GM19452 (cell line): Measurements from ENCODE around the gene PRICKLE2.

ENCODE experiments used
- ATAC-seq: cut with Tn5 transposase; IDR thresholded peaks from one replicate; pipeline ENCODE4 v1.9.1; 2021; ENCODE audit not compliant: unreplicated experiment

PRICKLE2 gene, protein sequence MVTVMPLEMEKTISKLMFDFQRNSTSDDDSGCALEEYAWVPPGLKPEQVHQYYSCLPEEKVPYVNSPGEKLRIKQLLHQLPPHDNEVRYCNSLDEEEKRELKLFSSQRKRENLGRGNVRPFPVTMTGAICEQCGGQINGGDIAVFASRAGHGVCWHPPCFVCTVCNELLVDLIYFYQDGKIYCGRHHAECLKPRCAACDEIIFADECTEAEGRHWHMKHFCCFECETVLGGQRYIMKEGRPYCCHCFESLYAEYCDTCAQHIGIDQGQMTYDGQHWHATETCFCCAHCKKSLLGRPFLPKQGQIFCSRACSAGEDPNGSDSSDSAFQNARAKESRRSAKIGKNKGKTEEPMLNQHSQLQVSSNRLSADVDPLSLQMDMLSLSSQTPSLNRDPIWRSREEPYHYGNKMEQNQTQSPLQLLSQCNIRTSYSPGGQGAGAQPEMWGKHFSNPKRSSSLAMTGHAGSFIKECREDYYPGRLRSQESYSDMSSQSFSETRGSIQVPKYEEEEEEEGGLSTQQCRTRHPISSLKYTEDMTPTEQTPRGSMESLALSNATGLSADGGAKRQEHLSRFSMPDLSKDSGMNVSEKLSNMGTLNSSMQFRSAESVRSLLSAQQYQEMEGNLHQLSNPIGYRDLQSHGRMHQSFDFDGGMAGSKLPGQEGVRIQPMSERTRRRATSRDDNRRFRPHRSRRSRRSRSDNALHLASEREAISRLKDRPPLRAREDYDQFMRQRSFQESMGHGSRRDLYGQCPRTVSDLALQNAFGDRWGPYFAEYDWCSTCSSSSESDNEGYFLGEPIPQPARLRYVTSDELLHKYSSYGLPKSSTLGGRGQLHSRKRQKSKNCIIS

DNA sequence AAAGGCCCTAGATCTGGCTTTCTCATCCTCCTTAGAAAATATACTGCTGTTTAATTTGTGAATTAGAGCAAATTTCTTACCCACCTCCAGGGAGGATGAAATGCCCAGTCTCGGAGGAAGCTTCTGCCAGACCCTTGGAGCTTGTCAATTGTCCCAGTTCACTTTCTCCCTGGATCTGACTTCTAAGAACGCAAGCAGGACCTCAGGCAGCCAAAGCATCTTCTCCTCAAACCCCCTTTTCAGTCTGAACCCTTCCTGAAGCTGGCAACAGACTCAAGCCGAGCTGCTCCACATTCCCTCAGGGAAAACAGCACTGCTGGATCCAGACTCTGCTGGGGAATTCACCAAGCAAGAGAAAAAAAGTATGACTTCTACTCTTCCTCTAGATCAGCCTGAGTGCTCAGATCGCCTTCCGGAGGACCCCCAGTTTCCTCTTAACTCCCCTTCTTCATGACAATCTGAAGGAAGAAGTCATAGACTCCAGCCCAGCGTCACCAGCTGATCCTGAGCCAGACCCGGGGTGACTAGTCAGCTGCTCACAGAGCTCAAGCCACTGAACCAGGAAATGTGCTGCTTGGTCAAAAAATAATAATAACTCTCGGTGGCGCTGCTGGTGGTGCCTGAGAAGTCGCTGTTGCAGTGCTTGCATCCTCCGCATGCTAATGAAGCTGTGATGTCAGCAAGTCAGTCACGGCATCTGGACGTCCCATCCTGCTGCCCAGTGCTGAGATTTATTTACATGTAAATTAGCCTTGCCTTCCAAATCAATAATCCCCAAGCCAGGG is at the start of gene PRICKLE2:
PRICKLE2 (minus strand) TSS at position 641 of the 785 bp plus-strand sequence. CDS start 26,539 bp downstream, outside the sequence.
- ATAC-seq = peak; percentile 95

DNA sequence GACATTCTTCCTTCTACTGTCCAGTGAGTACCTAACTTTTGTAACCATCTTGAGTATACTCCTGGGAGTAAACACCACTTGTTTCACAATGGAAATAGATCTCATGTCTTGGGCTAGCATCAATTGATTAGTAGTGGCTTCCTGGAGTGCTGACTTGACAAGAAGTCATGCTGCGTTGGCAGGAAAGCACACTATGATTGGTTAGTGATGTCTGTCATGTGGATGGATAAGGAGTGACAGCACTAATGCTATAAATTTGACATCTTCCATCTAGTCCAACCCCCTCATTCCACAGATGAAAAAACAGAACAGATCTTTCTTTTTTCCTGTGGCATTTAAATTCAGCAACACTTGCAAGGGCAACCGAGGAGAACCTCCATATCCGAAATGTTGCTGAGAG is 47.6 kb upstream of the PRICKLE2 start:
- ATAC-seq = no peak

DNA sequence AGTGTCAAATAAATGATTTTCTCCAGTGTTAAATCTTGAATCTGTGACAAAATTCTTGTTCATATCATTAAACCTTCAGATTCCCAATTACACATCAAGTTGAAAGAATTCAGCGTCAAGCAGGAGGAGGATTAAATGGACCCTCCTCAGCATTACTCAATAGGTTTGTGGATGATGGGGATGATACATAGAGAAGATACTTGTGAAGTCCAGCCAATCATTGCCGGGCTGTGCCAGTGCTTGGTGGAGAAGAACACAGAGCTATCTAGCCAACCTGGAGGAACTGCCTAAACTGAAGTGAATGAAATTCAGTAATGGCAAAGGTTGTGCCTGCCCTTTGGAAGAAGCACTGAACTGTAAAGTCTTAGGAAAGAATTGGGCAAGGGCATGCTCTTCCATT is 47.0 kb upstream of the PRICKLE2 start:
- ATAC-seq = no peak

DNA sequence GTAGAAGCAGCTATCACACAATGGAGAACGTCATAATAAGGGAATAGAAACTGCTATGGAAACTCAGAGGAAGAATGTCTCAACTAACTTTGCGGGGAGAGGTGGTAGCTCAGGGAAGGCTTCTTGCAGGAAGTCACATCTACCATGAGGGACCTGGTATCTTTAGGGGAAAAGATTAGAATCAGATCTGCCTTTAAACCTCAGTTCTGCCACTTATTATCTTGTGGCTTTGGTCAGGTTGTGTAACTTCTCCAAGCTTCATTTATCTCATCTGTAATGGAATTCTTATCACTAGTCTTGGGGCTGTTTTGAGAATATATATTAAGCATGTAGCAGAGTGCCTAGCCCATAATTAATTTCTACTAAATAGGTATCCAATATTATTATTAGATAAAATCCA is 46.4 kb upstream of the PRICKLE2 start:
- ATAC-seq = no peak

DNA sequence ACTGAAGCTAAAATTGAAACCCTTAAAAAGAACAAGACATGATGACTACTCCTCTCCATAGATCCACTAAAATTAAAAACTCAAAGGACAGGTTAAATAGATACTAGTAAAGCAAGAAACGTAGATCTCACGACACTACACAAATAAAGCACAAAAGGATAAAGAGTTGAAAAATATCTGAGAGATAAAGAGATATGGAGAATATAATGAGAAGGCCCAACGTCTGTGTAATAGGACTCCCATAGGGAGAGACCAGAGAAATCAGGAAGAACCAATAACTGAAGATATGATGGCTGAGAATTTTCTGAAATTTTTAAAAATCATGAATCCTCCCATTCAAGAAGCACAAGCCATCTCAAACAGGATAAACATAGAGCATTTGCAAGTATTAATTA is 45.6 kb upstream of the PRICKLE2 start:
- ATAC-seq = no peak

DNA sequence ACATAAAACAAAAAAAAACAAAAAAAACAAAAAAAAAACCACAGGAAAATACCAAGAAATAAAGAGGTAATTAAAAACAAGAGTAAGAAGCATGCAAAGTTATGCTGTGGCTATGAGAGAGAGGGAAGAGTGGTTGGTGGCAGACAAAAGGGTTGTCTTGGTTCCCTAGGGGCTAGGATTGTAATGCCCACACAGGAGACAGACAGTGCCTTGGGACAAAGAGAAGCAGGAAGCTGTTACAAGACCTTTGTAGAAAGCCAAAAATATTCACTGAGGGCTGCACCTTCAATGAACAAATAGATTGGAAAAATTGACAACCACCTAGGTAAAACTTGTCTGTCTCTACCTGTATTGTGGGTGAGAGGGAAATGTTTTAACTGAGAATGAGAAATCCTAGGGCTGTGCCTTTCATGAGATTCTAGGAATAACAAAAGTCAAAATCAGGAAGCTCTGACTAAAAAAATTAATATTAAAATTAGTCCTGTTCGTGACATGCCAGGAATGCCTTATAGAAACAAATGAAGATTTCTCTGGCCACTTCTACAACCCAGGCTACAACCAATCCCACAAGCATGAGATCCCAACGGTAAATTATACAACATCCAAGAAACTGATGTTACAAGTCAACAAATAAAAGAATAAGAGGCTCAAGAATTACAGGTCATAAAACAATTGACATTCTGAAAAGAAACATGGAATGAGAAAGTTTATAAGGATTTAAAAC is 45.0 kb upstream of the PRICKLE2 start:
- no peak for ATAC-seq

DNA sequence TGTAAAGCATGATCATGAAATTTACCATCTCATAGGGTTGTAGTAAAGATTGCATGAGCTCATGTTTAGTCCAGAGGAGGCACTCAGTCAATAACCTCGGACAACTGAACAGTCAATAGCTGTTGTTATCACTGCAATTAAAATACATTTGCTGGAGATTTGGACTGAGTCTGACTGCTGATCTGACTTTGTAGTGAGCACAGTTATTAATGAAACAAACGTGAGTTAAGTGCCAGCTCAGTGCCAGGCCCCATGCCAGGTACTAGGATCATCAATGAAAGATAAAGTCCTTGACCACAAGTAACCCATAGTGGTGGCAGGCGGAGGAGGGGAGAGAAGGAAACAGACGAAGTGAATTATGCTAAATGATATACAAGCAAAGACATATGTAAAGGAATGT is 43.7 kb upstream of the PRICKLE2 start:
- no peak for ATAC-seq

DNA sequence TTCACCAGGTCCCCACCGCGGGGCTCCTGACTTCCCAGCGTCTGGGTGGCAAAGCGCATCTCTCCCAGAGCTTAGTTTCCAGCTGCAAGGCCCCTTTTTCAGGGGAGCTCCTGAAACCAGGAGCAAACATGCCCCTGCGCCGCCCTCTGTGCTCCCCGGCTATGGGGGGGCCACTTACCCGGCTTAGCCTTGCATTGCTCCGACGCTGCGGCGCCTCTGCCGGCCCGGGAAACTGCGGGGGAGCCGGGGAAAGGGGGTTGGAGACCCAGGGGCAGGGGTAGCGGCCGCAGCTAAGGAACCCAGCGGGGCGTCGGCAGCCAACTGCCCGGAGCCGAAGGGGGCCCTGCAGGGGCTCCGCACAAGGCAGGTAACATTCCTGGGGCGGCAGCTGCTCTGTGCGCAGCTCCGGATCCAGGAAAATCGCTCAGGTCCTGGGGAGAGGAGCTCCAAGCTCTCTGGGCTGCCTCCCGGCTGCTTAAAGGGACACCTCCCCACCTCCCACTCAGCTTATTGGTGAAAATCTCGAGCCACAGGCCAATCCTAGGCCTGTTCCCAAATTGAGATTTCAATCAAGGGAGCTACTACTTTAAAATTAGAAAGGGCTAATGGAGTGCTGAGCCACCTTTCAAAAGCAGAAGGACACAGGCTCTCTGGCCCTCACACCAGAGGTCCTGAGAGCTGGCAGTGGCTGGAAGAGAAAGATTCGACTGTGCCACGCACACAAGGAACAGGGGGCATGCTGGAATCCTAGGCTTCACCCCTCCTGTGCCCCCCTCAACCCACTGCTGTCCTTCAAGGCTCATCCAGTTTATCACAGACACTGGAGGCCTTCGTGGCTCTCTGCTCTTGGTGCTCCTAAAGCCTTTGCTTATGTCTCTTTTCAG is 42.7 kb upstream of the PRICKLE2 start:
- ATAC-seq = no peak

DNA sequence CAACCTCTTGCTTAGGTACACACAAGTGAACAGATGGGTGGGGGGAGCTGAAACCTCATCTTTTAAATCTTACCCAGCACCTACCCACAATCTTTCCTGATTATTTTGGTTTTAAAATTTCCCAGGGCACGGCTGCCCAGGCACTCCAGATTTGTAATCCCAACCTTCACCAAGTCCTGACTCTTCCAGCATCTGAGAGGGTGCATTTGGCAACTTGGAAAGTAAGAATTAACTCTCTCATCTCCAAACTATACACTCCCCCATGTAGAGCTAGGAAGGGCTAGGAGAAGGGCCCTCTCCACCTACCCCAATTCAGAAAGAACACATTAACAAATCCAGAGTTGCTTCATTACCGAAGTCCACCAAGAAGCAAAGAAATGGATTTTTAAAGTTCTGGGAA is 41.7 kb upstream of the PRICKLE2 start:
- ATAC-seq = no peak

DNA sequence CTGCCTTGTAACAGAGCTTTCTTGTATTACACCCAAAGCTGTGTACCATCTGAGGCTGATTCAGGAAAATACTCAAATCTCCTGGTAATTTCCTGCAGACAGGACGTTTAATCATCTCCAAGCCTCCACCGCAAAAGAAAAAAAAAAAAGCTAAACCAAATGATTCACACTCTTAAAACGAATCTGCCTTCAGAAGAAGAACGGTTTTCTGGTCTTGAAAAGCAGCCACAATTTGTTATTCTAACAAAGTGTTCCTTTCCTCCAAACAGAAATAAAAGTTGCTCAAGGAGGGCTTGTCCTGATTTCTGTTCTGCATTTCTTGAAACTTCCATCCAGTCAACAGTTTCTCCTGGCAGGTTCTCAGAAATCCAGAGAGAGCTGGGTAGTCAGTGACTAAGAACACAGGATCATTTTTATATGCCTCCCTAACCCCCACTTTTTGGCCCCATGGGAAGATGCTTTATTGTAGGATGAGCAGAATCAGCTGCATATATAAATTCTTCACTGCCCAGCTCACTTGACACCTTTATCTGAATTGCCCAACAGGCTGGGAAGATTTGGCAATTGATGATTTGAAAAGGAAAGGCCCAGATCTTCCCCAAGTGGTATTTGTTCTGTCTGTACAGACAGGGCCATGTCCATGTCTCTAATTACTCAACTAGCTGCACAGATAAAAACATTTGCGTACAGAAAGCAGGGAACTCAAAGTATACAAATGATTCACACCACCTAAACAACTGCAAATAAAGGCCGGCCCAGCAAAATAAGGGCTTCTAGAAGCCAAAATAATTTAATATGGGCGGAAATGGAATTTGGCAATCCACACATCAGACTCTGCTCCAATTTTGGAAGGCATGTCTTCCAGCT is 41.0 kb upstream of the PRICKLE2 start:
- ATAC-seq = no peak

DNA sequence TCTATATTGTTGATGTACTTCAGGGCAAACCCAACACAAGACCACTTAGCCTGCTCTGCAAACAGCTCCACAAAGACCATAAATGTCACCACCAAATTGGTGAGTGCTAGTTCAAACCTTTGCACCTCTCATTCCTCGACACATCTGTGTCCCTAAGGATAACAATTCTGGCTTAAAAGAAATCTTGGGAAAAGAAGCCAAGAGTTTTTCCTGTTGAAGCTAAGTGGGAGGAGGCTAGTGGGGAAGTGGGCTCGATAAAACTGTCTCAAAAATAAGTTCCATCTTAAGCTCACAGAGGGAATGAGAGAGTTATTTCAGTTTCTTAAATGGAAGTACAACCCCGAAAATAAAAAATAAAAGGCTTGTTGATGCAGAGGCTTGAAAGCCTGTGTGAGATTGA is 40.4 kb upstream of the PRICKLE2 start:
- ATAC-seq = no peak

DNA sequence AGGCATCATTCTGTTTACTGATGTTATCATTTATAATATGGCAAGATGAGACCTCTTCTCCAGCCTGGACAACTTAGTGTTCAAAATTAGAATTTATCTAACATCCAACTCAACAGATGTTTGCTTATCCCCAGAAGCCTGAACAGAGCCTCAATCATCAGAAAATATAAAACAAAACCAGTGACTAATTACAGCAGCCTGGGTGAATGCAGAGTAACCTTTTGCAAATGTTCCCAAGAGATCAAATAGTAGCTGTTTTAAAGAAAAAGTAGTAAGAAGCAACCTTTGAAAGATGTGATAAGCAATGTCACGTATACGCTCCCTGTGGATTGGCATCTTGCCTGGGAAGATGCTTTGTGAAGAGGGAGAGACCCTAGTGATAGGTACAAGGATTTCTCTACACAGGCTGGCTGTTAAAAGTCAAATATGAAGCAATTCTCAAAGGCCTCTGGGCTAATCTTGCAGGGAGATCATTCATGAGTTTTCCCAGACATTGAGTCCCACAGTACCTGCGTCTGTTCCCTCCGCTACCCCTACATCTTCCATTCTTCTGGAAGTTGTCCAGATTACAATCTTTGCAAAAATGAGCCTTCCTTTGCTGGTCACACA is 39.3 kb upstream of the PRICKLE2 start:
- ATAC-seq = no peak

DNA sequence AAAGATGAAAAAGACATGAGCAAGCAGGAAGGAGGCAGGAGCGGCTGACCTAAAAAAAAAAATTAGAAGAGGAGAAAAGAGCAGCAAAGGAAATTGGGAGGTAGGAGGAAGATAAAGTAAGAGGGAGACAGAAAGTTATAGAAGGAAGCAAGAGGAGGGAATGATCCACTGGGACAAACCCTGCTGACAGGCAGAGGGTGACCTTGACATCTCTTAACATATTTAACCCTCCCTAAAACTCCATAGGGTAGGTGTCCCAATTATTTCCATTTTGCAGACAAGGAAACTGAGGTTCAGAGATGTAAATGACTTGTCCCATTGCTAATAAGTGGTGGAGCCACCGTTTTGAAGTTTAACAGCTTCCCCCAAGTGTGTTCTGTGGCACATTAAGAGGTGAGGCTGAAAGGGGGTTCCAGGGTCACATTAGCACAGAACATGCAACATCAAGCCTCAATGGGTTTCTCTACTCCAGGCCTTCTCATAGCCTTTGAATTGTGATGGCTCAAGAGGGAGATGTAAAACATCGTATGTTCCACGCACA is 37.4 kb upstream of the PRICKLE2 start:
- no peak for ATAC-seq

DNA sequence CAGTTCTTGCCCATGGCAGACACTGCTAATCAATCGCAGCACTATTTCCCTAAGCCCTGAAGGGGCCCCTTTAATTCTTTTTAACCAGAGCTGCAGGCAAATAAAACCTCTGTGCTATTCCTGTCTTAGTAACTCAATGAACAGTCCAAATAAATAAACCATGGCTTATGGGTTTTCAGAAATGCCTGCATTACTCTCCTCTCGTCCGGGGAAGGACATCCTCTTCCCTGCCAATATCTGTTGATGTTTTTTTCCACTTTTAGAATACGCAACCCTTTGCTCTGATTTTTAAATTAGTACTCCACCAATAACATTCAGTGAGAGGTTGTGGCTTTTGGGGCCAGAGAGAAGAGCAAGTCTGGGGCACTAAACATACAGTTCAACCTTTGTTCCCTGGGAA is 35.2 kb upstream of the PRICKLE2 start:
- ATAC-seq = no peak

DNA sequence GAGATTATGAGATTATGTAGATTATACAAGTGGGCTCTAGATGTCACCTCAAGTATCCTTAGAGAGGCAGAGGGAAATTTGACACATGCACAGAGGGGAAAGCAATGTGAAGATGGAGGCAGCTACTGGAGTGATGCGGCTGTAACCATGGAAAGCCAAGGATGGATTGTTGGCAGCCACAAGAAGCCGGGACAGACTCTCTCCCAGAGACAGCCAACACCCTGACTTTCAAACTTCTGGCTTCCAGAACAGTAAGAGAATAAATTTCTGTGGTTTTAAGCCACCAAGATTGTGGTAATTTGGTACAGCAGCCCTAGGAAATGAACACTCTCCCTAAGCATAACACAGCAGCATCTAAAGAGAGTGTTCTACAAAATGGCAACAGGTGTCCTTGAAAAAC is 34.4 kb upstream of the PRICKLE2 start:
- no peak for ATAC-seq

DNA sequence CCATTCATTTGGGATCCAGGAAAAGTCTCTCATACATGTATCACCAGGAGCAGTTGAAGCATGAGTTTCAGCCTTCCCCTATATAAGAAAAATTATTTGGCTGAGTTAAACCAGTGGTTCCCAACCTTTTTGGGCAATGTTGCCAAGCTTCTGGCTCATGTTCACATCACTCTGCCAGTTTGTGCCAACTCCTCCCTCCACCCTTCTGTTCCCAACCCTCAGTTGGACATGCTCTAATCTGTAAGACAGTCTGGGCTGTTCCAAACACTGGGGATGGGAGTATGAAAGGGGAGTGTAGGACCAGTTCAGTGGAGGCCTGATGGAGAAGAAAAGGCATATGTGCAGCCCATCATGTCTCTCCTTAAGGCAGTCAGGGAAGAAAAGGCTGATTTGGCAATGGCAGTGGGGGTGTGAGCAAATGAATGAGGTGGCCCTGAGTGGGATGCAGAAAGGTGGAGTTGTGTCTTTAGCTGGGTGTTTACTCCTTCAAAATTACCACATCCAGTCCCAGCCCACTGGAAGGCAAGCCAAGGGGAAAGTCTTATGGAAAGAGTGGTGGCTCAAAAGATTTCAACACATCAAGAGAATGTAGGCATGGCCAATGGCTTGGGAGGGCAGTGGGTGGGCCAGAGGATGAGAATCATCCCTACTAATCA is 32.0 kb upstream of the PRICKLE2 start:
- no peak for ATAC-seq

DNA sequence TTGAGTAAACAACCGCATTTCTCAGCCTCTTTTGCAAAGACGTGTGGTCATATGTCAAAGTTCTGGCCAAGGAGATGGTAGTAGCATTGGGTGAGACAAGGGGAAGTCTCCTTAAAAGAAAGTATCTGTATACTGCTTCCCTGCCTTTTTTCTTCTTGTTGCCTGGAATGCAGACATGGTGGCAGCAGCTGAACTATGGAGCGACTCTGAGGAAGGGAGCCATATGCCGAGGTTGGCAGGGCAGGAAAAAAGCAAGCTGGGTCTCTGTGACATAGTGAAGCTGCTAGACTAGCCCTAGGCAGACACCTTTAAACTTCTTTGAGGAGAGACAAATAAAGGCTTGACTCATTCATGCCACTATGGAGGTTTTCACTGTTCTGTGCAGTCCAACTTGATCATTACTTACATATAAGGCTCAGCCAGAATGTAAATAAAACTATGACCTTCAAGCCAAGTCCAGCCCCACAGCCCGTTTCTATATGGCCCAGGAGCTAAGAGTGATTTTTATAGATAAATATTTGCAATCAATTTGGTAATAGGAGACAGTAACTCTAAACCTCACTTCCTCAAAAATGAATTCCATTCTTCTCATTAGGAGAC is 30.6 kb upstream of the PRICKLE2 start:
- no peak for ATAC-seq
